Prostate gland (tissue), 2 donors: Measurements from ENCODE around the gene HAUS8.
A peak's percentile ranks its signal among the peaks of the same experiment; 100 is the strongest.

Source experiments
- CTCF ChIP-seq, 4 experiments: fragments of 200-600 bp in 2 of 4; fragments of 450-650 bp in 2 of 4; sonication (generic) in 2 of 4; IDR thresholded peaks; 1 replicate in 3 of 4; 2 replicates in 1 of 4; pipeline ENCODE4 v1.5.1; 2016 to 2019; ENCODE audit warnings: antibody characterized with exemption in 4 of 4, mild to moderate bottlenecking in 2 of 4, moderate library complexity in 2 of 4
- POLR2AphosphoS5 ChIP-seq: sonication (generic); formaldehyde crosslinking; IDR thresholded peaks from one replicate; pipeline ENCODE4 v1.6.1; 2017; ENCODE audit warnings: antibody characterized with exemption

GRCh38 chr19:17114414-17114831 is 39.2 kb upstream of the HAUS8 start:
- peak; percentile 89 for TF ChIP-seq POLR2AphosphoS5
- TF ChIP-seq CTCF (IDR thresholded peaks at IDR 0.05), result no peak
